Measurements from ENCODE around the gene FOXC1.

Gene FOXC1

DNA sequence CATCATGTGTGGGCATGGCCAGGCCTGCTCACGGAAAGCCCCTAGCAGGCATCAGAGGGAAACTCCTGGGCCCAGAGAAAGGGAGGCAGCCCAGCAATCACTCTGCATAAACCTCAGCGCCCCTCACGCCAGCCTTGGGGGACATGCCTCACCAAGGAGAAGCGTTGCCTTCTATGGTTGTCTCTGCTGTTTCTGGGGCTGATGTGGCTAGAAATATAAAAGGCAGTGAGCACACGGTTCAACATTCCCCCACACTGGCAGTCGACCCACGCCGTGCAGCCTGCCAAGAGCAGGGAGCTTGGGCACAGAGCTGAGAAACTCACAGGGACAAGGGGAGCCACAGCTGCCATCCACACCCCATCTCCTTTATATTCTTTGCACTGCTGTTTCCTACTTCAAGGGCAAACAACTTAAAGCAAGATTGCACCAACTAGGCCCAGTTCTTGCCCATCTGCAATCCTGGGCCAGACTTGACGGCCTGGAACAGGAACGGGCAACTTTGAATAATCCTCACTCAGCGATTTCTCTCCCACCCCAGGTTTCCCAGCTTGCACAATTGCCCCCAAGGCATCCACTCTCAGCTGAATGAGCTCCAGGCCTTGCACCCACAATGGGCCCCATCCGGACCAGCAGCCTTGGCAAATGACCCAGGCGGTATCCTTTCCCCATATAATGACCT is 35.5 kb upstream of the FOXC1 start:
- TF ChIP-seq, protein P1, sequence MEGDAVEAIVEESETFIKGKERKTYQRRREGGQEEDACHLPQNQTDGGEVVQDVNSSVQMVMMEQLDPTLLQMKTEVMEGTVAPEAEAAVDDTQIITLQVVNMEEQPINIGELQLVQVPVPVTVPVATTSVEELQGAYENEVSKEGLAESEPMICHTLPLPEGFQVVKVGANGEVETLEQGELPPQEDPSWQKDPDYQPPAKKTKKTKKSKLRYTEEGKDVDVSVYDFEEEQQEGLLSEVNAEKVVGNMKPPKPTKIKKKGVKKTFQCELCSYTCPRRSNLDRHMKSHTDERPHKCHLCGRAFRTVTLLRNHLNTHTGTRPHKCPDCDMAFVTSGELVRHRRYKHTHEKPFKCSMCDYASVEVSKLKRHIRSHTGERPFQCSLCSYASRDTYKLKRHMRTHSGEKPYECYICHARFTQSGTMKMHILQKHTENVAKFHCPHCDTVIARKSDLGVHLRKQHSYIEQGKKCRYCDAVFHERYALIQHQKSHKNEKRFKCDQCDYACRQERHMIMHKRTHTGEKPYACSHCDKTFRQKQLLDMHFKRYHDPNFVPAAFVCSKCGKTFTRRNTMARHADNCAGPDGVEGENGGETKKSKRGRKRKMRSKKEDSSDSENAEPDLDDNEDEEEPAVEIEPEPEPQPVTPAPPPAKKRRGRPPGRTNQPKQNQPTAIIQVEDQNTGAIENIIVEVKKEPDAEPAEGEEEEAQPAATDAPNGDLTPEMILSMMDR (conservative IDR thresholded peaks at IDR 0.05), result no peak
- H3K27ac ChIP-seq, result no peak overlapping the region

DNA sequence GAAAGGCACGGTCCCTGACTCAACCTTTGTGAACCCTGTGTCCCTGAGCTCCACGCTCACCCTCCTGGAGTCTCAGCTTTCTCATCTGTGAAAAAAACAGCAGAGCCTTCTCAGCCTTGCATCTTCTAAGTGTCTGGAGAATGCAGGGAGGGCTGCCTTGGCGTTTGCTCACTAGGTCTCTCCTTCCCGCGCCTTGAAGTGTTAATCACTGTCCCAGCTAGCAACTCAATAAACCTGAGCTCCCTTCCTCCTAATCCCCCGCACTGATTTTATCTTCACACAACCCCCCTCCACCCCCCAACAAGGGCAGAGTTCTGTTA is 34.9 kb upstream of the FOXC1 start:
- TF ChIP-seq, protein P1 (conservative IDR thresholded peaks at IDR 0.05), result no peak
- H3K27ac ChIP-seq, result no peak overlapping the region

- no peak overlapping the region for H3K27ac ChIP-seq
- TF ChIP-seq, protein P1 (conservative IDR thresholded peaks at IDR 0.05), result no peak
These were observed 34.3 kb upstream of the FOXC1 start for GRCh38 chr6:1575210-1576041.

- no peak overlapping the region for H3K27ac ChIP-seq
- TF ChIP-seq, protein P1 (conservative IDR thresholded peaks at IDR 0.05), result no peak
These were observed 33.5 kb upstream of the FOXC1 start for GRCh38 chr6:1576166-1576565.

DNA sequence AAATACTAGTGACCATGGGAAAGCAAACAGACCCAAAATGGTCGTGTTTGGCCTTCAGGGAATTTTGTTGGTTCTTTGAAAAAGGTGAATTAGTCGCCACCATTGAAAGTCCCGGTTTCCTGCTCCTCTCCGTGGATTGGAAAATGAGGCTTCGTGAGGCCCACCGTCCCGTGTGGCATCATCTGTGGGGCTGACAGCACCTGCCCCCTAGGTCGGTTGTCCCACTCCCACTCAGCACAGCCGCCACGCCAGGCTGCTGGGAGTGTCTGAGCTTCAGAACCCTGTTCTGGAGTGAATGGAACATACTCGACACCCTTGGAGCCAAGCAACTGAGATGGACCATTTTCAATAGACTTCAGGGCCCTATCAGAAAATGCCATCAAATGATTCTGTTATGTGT is 33.0 kb upstream of the FOXC1 start:
- H3K27ac ChIP-seq, result no peak overlapping the region
- TF ChIP-seq, protein P1 (conservative IDR thresholded peaks at IDR 0.05), result no peak

DNA sequence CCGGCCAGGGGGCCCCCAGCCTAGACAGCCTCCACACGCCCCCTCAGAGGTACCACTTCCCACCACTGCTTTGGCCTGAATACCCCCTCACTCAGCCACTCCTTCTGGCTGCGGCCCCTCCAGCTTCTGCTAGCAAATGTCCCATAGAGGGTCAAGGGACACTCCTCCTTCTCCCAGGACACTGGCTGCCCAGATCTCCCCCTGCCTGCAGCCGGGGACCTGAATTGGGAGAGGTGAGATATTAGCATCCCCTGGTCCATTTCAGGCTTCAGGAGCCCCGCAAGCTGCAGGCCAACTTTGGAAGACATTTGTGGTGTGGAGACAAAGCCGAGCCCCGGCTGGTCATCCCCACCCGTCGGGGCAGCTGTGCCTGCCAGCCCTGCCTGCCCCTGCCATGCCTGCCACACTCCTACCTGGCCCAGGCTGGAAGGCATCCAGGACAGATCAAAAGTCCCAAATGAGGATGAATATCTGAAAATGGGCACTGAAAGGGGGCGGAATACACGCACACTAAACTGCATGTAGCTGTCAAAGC is 32.5 kb upstream of the FOXC1 start:
- TF ChIP-seq, protein P1 (conservative IDR thresholded peaks at IDR 0.05), result no peak
- H3K27ac ChIP-seq, result no peak overlapping the region

GRCh38 chr6:1577896-1578745 is 31.6 kb upstream of the FOXC1 start:
- TF ChIP-seq, protein P1 (conservative IDR thresholded peaks at IDR 0.05), result no peak

More at GRCh38 chr6:1577896-1578745, 31.6 kb upstream of the FOXC1 start:
- H3K27ac ChIP-seq, result no peak overlapping the region
